GM21390 (cell line): ENCODE data around the gene CDK5R1.
"Not testable (repeated sequence)": the region's sequence is repeated elsewhere in the genome, so short reads cannot be mapped to it uniquely, and the experiment has no call there.

Experiments used
- ATAC-seq: cut with Tn5 transposase; IDR thresholded peaks from one replicate; pipeline ENCODE4 v1.9.1; 2021; ENCODE audit not compliant: unreplicated experiment

CDK5R1 gene

DNA sequence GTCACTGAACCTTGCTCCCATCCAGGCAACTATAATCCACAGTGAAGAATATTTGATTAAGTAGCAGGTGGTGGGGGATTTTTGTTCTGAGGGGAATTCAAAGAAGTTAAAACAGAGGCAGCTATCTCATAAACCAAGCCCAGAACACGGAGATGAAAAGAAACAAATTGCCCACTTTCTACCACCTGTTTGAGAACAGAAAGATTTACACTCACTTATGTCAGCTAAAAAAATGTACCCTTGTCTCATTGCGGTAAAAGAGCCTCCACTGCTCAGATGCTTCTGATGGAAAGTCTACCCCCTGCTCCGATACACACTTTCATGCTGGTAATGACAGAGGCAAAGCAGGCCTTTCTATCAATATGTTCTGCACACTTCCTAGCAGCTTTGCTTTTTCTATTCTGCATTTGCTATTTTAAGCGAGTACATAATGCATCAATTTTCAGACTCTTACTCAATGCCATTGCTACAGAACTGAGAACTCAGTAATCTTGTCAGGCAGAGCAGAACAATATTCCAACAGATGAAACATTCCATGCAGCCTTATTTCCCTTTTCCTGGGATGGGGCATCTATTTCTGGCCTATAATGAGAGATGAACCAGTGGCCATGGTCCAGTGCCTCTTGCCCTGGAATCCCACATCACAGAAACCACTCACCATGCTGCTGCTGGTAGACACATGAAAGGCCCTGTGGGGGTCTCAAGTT, 29.0 kb downstream of the CDK5R1 start:
- peak; percentile 39 for ATAC-seq

DNA sequence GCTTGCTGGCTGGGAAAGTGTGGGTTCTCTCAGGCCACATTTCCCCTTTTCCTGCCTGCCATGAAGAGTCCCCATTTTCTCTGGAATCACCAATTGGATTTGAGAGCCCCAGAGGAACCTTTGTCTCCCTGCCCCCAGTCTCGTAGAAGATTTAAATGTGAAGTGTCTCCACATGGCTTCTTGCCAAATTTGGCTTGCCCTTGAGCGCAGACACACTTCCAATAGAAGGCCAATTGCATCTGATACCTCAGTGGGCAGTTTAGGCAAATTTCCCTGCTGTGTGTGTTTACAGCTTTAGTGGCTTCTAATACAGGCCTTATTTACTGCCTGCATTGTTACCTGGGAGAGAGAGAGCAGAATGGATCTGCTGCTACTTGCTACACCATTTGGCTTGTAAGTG, 29.7 kb downstream of the CDK5R1 start:
- ATAC-seq = no peak

DNA sequence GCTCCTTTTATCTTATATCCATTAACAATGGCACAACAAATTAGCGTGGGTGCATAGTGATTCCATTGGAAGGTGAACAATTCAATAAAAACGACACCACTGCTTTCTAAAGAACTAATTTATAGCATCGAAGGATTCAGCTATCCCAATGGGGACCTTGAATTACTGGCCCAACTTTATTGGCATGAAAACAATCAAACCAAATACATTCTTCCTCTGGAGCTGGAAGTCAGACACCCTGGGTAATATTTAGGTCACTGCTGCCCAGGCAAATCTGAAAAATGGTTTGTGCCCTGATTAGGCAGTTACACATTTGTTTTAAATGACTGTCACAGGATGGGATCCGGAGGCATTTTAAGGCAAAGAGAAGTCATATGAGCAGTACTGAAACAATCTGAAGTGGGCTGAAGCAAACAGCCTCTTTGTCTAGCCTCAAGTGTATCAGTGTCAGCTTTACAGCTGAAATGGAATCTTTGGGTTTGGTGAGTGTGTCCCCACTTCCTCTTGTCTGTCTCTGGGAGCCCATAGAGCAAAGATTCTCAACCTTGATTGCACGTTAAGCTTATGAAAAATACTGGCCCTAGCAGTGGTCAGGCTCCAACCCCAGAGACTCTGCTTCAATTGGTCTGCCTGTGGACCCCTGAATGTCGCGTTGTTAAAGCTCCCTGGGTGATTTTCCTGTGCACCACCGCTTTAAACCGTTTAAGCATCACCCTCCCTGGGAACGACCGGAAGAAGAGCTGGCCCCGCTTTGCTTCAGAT, 30.3 kb downstream of the CDK5R1 start:
- ATAC-seq = no peak

DNA sequence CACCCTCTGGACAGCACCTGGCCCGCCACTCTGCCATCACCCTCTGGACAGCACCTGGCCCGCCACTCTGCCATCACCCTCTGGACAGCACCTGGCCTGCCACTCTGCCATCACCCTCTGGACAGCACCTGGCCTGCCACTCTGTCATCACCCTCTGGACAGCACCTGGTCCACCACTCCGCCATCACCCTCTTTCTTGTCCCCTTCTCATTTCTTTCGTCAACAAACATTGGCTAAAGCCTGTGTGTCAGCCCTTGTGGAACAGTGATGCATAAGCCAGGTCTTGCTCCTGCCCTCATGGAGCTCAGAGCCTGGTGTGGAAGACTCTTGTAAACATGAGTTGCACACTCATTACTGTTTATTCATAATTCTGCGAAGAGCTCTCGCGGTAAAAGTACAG, 31.2 kb downstream of the CDK5R1 start:
- ATAC-seq = no peak

DNA sequence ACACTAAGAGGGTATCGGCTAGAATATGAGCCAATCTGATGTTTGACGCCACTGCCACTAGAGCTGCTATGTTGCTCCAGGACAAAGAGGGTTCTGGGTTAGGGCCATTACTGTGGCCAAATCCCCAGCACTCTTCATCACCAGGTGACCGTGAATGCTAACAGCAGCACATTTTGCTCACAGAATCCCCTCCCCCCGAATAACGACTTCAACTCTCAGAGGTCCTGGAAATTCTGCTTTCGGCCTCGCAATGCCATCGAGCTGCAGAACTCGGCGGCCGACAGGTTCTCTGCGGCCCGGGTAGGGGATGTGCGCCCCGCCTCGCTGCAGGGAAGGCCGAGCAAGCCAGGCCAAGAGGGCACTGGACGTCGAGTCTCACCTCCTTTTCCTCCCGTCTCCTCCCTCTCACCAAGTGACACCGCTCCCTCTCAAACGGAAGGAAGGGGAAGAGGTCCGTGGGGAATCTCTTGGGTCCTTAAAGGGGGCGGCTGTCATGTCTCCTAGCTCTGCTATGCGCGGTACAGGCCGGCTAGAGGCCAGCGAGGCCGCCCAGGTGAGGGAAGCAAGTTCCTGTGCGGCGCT, 31.9 kb downstream of the CDK5R1 start:
- no peak for ATAC-seq

DNA sequence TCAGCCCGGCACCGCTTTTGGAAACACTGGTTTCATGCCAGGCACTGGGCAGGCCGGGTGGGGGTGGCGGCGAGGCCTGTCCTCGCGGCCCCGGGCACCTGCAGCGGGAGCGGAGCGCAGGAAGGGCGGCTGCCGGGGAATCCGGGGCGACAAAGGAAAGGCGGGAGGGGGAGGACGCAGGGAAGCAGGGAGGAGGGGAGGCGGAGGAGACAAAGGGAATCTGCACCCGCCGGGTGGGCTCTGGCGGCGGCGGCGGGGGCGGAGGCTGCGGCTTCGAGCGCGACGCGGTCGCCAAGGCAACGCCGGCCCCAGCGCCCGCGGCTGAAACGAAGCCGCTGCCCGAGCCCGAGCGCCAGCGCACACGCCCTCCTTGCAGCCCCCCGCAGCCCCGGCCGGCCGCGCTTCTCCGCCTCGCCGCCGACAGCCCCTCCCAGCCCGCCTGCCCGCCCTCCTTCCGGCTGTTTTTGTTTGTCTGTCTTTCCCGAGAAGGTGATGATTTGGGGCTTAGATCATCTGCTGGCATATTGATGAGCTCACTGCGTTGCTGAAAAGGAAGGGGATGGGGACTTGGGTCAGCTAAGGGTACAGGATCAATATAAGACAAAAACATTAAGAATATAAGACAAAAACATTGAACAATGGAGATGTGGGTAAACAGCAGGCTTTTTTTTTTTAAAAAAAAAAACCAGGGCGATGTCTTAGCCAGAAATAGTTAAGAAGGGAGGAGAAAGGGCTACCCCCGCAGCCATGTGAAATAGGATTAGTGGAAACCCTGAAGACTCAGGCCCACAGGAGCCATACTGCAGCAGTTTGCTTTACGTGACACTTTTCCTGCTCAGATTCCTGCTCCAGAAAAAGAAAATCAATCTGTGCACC, 32.7 kb downstream of the CDK5R1 start:
- ATAC-seq = no peak

DNA sequence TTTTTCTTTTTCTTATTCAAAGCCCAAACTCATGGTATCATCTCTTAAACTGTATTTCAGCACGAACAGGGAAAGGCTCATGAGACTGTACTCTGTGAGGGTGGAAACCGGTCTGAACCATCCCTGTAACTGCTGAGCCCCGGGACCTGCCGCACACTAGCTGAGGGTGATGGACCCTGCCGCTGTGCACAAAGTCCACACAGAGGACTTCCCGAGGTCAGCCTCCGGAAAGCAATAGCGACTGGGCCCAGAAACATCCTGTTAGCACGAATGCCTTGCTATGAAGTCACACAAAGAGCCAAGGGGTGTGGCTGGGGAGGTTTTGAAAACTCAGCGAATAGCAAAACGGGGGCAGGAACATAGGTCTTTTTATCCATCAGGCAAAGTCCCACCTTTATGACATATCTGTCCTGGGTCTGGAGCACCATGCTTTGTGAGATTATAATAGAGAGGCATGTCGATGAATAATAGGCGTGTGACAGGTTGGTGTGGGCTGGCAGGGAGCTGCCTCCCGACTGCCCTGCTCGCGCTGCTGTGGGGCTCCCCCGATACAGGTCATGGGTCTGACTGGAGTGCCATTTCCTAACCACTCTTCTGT, 33.4 kb downstream of the CDK5R1 start:
- no peak for ATAC-seq

DNA sequence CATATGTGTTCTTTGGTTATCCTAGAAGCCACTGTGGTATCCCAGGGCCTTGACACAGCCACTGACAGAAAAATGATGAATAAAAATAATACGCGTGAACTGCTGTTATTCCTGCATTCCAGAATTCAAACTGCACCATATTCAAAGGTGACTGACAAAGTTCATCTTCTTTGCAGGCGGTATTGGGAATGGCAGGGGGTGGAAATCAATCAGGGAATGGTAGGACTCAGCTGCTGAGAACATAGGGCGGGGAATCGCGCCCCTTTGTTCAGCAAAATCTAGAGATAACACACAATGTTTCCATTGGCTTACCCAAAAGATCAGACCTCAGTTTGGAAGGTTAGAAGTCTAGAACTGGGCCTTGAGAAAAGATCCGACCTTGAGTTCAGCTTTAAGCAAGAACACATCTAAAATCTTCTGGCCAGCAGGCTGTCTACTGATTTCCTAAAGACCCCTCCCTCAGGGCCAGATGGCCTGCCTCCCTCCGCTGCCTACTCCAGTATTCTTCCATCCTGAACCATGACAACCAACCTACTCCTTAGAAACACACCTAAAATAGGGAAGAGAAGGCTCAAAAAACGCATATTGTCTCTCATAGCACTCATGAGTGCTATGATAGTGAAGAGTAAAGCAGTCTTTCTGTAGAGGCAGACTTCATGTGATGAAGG, 34.1 kb downstream of the CDK5R1 start:
- no peak for ATAC-seq

DNA sequence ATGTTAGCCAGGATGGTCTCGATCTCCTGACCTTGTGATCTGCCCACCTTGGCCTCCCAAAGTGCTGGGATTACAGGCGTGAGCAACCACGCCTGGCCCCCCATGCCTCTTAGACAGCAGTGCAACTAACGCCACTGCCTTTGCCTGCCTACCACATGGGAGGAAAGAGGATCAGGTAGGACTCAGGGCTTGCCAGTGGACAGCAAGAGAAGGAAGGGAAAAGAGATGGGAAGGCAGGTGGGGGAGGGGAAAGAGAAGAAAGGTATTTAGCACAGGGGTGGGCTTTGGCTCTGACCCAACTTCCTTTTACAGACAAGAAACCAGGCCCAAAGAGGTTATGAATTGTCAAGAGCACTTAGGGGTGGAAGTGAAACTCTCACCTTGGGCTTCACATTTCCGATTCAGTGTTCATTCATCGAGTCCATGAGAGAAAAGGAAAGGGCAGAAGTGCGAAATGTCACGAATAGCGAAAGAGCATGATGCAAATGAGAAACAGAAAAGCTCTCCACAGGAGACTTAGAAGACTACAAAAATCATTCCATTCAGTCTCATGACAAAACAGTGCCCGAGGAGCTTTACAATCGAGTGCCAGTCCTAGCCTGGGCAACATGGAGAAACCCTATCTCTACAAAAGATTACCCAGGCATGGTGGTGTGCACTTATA, 36.4 kb downstream of the CDK5R1 start:
- peak; percentile 51 for ATAC-seq

DNA sequence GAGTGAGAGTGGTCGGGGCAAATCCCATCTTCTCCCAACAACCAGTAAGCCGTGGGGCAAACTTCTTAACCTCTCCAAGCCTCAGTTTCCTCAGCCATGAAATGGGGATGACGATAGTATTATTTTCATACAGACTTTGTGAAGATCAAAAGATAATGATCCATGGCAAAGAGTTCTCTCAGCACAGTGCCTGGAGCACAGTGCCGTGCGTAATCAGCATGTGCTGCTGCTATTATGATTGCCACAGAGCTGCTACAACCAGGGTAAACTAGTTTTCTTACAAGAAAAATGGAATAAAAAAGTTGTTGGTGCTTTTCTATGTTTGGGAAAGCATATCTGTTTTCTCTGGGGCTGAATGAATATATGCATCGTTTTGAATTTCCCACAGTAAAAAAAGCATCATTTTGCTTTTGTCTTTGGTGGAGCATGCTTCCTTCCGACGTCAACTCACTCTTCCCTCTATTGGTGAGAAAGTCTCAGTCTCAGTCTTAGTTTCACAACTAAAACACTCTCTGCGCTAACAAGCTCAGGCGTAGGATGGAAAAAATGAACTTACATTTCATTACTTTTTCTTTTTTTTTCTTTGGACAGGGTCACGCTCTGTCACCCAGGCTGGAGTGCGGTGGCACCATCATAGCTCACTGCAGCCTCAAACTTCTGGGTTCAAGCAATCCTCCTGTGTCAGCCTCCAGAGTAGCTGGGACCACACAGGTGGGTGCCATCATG, 37.2 kb downstream of the CDK5R1 start:
- peak; percentile 55 for ATAC-seq

DNA sequence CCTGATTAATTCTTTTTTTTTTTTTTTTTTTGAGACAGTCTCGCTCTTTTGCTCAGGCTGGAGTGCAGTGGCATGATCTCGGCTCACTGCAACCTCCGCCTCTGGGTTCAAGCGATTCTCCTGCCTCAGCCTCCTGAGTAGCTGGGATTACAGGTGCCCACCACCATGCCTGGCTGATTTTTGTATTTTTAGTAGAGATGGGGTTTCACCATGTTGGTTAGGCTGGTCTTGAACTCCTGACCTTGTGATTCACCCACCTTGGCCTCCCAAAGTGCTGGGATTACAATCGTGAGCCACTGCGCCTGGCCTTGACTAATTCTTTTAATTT, 37.7 kb downstream of the CDK5R1 start:
- ATAC-seq = not testable (repeated sequence)

DNA sequence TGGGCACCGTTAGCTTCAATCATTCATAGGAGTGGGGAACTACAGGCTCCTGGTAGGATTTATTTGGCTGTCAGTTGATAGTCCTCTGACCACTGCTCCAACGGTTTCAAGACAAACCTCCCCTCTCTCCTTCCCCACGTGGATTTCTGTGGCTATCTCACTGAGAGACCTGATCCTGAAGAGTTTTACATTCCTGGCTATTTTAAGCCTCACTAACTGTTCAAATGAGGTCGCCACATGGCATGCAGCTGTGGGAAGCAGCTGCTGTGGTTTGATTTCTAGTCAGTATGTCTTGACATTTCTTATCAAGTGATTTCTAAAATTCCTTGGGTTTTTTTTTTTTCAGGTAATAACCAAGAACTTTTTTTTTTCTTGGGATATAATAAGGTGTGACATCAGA, 38.3 kb downstream of the CDK5R1 start:
- no peak for ATAC-seq

DNA sequence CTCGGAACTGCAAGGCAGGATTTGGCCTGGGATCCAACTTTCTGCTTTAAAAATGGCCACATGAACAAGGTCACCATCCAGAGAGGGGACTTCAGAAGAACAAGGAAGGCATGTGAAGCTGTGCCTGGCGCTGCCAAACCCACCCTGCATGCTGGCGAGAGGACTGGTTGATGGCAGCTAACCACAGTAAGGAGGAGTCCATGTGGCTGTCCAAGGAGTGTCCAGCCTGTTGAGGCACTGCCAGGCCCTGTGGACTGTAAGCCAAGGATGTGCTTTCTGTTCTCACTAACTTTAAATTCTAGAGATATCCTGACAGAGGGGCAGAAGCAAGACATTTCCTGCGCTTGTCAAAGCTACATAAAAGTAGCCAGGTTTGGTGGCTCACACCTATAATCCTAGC, 40.4 kb downstream of the CDK5R1 start:
- ATAC-seq = no peak

DNA sequence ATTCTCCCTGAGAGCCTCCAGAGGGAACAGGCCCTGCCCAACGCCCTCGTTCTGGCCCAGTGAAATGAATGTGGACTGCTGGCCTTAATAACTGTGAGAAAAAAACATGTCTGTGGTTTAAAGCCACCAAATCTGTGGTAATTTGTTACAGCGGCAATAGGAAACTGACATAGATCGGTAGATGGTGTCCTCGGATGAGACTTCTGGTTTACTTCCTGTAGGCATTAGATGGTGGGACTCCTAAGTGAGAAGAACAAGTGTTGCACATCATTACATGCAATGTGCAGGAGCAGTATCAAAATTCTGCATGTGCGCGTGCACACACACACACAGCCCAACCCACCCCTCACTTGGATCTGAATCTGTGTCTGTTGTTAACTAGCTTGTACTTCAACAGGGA, 42.0 kb downstream of the CDK5R1 start:
- no peak for ATAC-seq

DNA sequence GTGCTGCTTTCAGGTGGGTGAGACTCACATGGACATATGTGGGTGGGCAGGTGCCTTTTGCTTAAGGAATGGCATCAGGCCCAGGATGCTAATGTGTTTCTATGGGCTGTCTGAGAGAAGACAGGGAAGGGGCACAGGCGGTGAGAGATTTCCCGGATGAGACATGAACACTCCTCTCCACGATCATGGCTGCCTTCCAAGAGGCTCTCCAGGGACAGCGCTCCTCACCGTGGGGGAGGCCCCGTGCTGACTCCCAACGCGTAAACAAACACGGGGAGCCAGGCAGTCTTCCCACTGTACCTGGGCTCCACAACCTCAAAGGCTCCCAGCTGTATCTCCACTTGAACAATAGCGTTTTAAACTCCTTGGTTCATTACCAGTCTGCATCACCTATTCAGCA, 42.8 kb downstream of the CDK5R1 start:
- no peak for ATAC-seq

DNA sequence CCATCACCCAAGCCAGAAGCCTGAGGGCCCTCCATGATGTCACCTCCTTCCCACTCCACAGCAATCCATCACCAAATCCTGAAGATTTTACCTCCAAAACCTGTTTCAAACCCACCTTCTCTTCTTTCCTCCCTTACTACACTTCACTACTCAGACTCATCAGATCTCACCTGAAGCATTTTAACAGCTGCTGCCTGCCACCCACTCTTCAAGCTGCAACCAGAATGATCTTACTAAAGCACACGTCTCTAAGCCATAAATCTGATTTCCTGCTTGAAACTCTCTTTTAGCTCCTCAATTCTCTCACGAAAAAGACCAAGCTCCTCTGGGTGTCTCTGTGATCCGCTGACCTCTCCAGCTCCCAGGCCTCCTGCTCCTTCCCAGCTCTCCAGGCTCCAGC, 46.5 kb downstream of the CDK5R1 start:
- ATAC-seq = no peak

DNA sequence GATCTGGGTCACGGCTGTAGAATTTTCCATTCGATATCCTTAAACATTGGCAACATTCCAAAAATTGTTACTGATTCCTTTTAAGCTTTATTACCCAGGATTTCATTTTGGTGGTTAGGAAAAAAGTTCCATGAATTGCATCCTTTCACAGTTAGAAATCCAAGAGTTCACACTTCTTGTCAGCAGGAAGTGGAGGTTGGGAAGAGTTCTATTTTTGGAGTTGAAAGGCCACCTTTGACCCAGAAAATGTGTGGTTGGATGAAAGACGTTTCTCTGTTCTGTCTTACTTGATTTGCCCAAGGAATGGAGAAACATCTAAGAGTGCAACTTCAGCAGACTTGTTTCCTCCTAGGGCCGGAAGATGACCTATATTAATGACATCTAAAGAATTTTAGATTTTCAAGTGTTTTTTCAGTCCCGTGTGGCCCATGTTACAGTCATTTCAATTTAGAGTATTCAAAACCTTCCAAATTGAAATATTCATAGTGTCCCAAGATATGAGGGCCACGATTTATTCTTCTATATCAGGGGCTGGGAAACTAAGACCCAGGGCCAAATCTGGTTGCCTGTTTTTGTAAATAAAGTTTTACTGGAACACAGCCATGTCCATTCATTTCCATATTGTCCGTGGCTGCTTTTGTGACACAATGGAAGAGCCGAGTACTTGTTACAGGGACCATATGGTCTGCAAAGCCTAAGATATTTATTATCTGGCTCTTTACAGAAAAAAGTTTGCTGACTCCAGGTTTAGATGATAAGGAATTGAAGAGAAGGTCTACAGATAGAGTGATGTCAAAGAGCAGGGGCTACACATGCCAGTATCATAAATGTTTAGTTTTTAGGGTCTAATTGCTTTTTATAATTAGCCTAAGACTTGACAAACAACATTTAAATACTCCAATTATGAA, 50.2 kb downstream of the CDK5R1 start:
- no peak for ATAC-seq
